SU-DHL-6 (cell line): Measurements from ENCODE around the gene SP110.
A peak's percentile ranks its signal among the peaks of the same experiment; 100 is the strongest.

Experiments
- H2AFZ ChIP-seq: fragments of 200-600 bp; sonication (generic); 2 replicates; pipeline ENCODE4 v1.6.1; 2014; ENCODE audit warnings: low read depth, mild to moderate bottlenecking, moderate library complexity, mixed read lengths, antibody characterized with exemption, low read length; ENCODE audit not compliant: severe bottlenecking
- H3F3A ChIP-seq: fragments of 200-600 bp; shearing (Covaris generic); 2 replicates; pipeline ENCODE4 v1.6.0; 2016; ENCODE audit warnings: antibody characterized with exemption, mild to moderate bottlenecking; ENCODE audit not compliant: insufficient read depth
- H3K27ac ChIP-seq: fragments of 200-600 bp; sonication (generic); 2 replicates; pipeline ENCODE4 v1.5.1; 2016; ENCODE audit warnings: low read depth, mild to moderate bottlenecking, low read length, moderate library complexity, mixed read lengths
- H3K27me3 ChIP-seq: fragments of 200-600 bp; sonication (generic), shearing (Covaris generic); 2 replicates; pipeline ENCODE4 v1.6.0; 2014; ENCODE audit warnings: mild to moderate bottlenecking, low read length
- H3K36me3 ChIP-seq: fragments of 200-600 bp; sonication (generic); 2 replicates; pipeline ENCODE4 v1.6.1; 2014; ENCODE audit warnings: mild to moderate bottlenecking, low read length, mixed read lengths
- H3K4me2 ChIP-seq: fragments of 300-600, 200-600 bp; shearing (Covaris generic), sonication (generic); 2 replicates; pipeline ENCODE4 v1.6.0; 2014; ENCODE audit warnings: low read length, low read depth, mild to moderate bottlenecking; ENCODE audit not compliant: poor library complexity, severe bottlenecking
- H3K4me3 ChIP-seq: fragments of 200-600 bp; sonication (generic); 2 replicates; pipeline ENCODE4 v1.5.1; 2014; ENCODE audit warnings: antibody characterized with exemption, low read length, mild to moderate bottlenecking, mixed read lengths; ENCODE audit not compliant: insufficient read depth, poor library complexity, severe bottlenecking
- H3K79me2 ChIP-seq: fragments of 200-600 bp; sonication (generic); 2 replicates; pipeline ENCODE4 v1.6.1; 2014; ENCODE audit warnings: mild to moderate bottlenecking, low read length, moderate library complexity; ENCODE audit not compliant: insufficient read depth
- H3K9ac ChIP-seq: fragments of 200-600 bp; sonication (generic); 2 replicates; pipeline ENCODE4 v1.7.0; 2014; ENCODE audit warnings: mild to moderate bottlenecking, low read length
- H3K9me2 ChIP-seq: fragments of 200-600 bp; sonication (generic); replicated peaks from 2 replicates; pipeline ENCODE4 v1.6.1; 2014; ENCODE audit warnings: low read length; ENCODE audit not compliant: insufficient read depth
- H3K9me3 ChIP-seq: fragments of 200-600 bp; sonication (generic); 2 replicates; pipeline ENCODE4 v1.6.1; 2014; ENCODE audit warnings: low read length, mixed read lengths; ENCODE audit not compliant: insufficient read depth
- H4K20me1 ChIP-seq: fragments of 200-600 bp; sonication (generic); 2 replicates; pipeline ENCODE4 v1.6.1; 2014; ENCODE audit warnings: low read depth, mild to moderate bottlenecking, antibody characterized with exemption, low read length, moderate library complexity, mixed read lengths
- CTCF ChIP-seq: fragments of 200-600 bp; sonication (generic); IDR thresholded peaks from one replicate; pipeline ENCODE4 v1.5.1; 2017; ENCODE audit warnings: antibody characterized with exemption, mild to moderate bottlenecking, low read length, moderate library complexity; ENCODE audit not compliant: insufficient read depth, poor library complexity, severe bottlenecking
- EZH2phosphoT487 ChIP-seq: fragments of 200-600 bp; sonication (generic), shearing (Covaris generic); conservative IDR thresholded peaks from 2 replicates; pipeline ENCODE4 v1.6.1; 2018; ENCODE audit warnings: mild to moderate bottlenecking, antibody characterized with exemption, low read length, moderate library complexity, mixed read lengths

Gene SP110

GRCh38 chr2:230161184-230161583 is 58.6 kb downstream of the SP110 start:
- no peak overlapping the region for H2AFZ ChIP-seq
- H3K27me3 ChIP-seq = no peaks in the 10 kb centered on the region
- no peak overlapping the region for H3K4me3 ChIP-seq
- no peaks in the 10 kb centered on the region for H3K79me2 ChIP-seq
- H3K36me3 ChIP-seq = no peaks in the 10 kb centered on the region; the same call in 1 of the 2 replicates
- TF ChIP-seq EZH2phosphoT487 = no peak
- TF ChIP-seq CTCF = no peak
- peaks cover 2% of the 10 kb centered on the region; the same call in 1 of the 2 replicates for H3F3A ChIP-seq
- no peaks in the 10 kb centered on the region for H3K9me3 ChIP-seq
- H4K20me1 ChIP-seq = no peaks in the 10 kb centered on the region
- no peaks in the 10 kb centered on the region for H3K9me2 ChIP-seq
- no peak overlapping the region for H3K9ac ChIP-seq
- H3K4me2 ChIP-seq = no peak overlapping the region
- H3K27ac ChIP-seq = no peak overlapping the region

- Histone ChIP-seq H3K4me3 (no peak overlapping the region), H4K20me1 (no peaks in the 10 kb centered on the region), H3K9ac (no peak overlapping the region), H2AFZ (no peak overlapping the region), H3K4me2 (no peak overlapping the region), H3K9me2 (no peaks in the 10 kb centered on the region), H3F3A (no peaks in the 10 kb centered on the region), H3K79me2 (no peaks in the 10 kb centered on the region), H3K27me3 (no peaks in the 10 kb centered on the region), H3K9me3 (no peaks in the 10 kb centered on the region), H3K27ac (no peak overlapping the region), H3K36me3 (no peaks in the 10 kb centered on the region)
- TF ChIP-seq EZH2phosphoT487 = no peak
- peak; percentile 80 for TF ChIP-seq CTCF
Measured at GRCh38 chr2:230160112-230160660, 59.6 kb downstream of the SP110 start.

DNA sequence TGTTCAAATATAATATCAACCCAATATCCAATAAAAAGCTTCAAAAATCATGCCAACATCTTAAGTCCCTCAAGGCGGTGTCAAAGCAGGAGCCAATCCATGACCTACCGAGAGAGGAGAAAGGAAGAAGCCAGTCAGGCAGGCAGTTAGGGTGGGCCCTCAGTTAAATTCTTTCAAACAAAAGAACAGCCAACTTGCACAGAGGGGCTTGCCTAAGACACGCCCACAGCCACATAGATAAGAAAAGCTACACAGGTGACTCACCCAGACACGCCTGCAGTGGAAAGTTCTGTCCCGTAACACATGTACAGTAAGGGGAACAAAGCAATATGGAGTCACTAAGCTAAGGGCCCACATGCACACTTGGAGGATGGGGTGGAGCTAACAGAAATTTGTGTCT is 61.3 kb downstream of the SP110 start:
- Histone ChIP-seq H3K27ac (no peak overlapping the region), H3K9me3 (no peaks in the 10 kb centered on the region), H3K4me3 (no peak overlapping the region), H4K20me1 (no peaks in the 10 kb centered on the region), H3F3A (no peaks in the 10 kb centered on the region), H3K27me3 (no peaks in the 10 kb centered on the region), H3K79me2 (no peaks in the 10 kb centered on the region), H3K4me2 (no peak overlapping the region), H3K36me3 (no peaks in the 10 kb centered on the region), H3K9ac (no peak overlapping the region), H2AFZ (no peak overlapping the region), H3K9me2 (no peaks in the 10 kb centered on the region)
- TF ChIP-seq EZH2phosphoT487 = no peak
- TF ChIP-seq CTCF = no peak
